GM18873 (cell line): Measurements from ENCODE around the gene ADGRD1.

Experiments
- ATAC-seq: cut with Tn5 transposase; IDR thresholded peaks from one replicate; pipeline ENCODE4 v1.9.1; 2021; ENCODE audit warnings: mild to moderate bottlenecking, moderate library complexity, moderate number of reproducible peaks; ENCODE audit not compliant: unreplicated experiment, low FRiP score

ADGRD1 gene

GRCh38 chr12:131085816-131086591 lies 132.3 kb downstream of the ADGRD1 start:
- no peak for ATAC-seq

DNA sequence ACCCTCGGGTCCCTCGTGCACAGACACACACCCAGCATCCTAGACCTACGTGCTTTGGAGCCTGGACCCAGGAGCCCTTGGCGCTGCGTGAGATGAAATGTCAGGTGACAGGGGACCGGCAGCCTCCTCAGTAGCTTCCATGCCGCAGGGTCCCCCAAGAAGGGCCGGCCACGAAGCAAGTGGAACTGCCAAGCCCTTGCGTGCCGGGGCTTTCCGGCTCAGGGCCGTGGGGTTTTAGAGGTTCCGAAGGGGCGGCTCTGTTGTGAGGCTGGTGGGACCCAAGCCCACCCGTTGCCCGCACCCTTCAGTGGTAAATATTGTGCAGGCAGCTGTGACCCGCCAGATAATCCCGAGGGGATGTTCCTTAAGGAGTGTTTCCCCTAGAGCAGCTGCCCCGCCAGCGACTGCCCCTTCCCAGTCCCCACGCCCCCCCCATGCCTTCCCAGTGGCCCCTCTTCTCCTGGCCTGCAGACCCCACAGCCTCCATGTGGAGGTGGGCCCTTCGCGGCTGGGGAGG lies 133.7 kb downstream of the ADGRD1 start:
- no peak for ATAC-seq

- no peak for ATAC-seq
Observed at GRCh38 chr12:131087991-131088700, 134.4 kb downstream of the ADGRD1 start.

GRCh38 chr12:131088701-131089530 lies 135.2 kb downstream of the ADGRD1 start:
- no peak for ATAC-seq

DNA sequence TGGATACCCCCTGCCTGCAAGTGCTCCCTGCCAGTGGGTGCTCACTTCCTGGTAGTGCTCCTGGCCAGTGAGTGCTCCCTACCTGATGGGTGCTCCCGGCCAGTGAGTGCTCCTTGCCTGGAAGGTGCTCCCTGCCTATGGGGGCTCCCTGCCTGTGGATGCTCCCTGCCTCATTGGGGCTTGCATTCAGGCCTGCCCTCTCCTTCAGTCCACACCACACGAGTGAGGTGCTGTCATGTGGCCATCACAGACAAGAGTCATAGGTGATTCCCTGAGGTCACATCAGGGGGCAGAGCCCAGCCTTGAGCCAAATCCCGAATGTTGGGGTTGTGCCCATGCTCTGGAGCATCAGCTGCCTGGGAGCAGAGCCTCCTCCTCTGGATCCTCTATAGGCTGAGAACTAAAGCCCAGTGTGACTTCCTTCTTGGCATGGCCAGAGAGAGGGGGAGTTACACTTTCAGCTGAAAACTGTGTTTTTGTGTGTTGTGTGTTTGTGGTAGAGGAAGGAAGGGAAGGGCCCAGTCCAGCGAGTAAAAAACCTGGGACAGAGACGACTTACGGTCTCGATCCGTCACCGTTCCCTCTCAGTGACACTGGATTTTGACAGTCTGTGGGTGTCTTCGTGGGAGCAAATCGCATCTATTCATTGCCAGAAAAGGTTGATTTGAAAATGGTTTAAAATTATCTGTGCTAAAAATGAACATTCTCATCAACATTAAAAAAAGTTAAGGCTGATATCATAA lies 136.0 kb downstream of the ADGRD1 start:
- ATAC-seq: no peak

DNA sequence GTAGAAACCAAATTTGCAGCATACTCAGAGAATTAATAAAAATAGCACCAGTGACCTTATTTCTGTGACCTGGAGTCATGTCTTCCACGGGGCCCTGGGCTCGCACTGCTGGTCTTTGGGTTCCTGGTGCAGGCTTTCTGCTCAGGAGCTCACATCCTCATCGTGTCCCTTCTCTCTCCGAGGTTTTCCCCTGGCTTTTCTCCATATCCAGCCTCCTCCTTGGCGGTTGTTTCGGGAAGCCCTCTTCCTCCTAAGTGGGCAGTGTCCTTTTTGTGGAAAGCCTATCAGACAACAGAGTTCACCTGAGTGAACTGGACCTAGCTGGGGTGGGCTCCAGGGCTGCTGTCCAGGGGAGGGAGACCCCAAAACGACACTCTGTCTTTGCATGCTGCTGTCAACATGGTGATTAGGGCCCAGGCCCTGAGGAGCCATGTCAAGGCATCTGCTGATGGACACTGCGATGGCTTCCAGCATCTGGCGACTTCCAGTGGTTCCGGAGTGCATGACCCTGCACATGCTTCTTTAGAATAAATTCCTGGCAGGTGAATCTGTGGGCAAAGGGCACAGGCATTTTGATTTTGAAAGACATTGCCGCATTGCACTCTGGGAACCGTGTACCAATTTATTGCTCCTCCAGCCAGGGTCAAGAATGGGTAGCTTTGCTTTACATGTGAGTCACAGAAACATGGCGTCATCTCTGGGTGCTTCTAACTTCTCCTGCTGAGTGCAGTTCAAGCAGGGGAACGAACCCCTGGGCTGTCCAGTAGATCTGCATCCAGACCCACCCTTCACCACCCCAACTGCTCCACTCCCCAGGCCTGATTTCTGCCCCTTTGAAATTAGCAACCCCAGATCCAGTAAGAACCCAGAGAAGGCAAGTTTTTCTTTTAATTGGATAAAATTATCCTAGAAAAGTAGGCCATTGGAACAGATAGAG lies 136.8 kb downstream of the ADGRD1 start:
- no peak for ATAC-seq

GRCh38 chr12:131091413-131091975 lies 137.8 kb downstream of the ADGRD1 start:
- ATAC-seq: no peak

- no peak for ATAC-seq
Observed at GRCh38 chr12:131091976-131092691, 138.4 kb downstream of the ADGRD1 start.

DNA sequence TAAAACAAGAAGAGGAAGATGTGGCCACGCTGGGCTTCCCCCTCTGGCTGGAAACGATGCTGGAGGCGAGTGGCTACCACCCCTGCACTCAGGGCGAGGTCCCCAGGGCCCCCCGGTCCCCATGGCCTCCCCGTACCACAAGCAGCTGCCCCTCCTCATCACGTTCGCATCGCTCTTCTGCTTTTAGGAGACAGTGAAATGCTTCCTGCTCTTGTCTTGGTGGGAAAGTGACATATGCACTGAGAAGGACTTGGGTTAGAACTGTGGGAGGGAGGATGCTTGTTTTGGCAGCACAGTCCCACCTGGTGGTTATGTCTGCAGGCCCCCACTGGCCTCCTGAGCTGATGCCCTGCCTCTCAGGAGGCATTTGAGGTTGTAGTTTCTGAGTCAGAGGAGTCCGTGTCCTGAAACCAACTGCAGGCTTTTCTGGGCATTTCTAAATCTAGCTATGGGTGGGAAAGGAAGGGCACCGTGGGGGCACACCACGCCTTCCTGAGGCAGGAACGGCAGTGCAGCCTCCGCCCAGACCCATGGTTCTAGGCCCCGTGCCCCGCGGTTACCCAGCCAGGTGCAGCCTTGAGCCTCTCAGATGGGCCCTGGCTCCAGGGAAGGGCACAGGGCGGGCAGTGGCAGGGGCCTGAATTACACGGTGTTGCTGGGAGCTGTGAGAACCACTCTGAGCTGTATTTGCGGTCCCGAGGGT lies 139.3 kb downstream of the ADGRD1 start:
- peak; percentile 63 for ATAC-seq

GRCh38 chr12:131093604-131093955 lies 139.9 kb downstream of the ADGRD1 start:
- no peak for ATAC-seq

DNA sequence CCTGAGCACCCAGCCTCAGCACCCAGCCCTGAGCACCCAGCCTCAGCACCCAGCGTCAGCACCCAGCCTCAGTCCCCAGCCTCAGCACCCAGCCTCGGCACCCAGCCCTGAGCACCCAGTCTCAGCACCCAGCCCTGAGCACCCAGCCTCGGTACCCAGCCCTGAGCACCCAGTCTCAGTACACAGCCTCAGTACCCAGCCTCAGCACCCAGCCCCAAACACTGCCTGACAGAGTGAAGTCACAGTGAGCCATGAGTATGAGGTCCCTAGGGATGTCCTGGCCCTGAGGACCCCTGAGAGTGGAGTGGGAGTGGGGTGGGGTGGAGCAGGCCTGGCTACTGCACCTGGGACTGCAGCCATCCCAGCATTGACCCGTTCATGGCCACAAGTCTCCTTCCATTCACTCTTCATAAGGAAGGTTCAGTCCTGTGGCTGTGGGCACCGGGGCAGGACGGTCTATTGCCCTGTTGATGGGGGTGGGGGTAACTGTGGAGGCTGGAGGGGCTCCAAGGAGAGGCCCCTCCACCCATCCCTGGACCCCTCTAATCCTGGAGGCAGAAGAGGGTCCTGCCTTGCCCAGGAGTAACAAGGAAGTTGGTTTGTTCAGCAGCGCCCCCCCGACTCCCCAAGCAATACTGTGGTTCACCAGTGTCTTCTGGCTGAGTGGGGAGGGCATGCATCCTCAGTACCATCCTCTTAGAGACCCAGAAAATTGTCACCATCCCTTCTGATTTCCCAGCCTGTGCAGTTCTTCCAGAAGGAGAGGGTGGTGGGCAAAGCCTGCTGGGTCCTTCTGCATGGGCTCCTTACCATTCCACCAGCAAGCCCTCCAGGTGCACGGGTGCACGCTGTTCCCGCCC lies 140.5 kb downstream of the ADGRD1 start:
- ATAC-seq: no peak

DNA sequence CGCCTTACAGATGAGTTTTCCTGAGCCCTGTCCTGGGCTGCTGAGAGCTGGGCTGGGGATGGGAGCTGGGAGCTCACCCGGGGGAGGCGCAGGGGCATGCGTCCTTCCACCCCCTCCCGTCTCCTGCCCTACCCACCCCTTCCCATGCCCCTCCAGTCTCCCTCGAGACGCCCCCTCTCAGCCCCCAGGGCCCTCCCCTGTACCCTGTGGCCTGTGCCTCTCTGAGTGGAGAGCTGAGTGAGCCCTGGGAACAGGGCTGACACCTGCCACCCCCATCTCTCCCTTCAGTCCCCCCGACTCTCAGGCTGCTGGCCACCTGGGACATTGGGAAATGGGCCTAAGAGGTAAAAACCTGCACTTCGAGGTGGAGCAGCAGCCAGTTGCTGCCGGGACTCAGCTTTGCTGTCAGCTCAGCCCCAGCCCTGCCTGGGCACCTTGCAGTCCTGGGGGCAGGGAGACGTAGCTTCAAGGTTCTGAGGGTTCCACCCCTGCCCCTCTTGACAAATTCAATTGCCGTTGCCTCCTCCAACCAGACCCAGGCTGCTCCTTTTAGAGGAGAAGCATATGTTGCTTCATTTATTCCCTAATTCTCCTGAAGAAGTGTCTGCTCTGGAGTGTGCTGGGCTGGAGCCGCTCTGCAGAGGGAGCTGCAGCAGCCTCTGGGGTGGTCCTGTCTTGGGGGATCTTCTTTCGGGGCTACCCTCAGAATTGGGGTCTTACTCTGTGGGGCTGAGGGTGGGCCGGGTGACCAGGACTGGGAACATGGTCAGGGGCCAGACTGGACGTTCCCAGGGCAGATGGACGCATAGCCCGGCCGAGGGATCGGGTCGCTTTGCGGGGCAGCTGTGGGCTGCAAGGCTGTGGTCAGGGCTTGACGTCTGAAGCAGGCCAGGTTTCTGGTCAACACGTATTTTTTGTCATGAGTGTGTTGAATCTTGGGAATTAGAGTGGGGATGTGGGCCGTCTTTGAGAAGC lies 141.4 kb downstream of the ADGRD1 start:
- no peak for ATAC-seq

- no peak for ATAC-seq
Observed at GRCh38 chr12:131095826-131096680, 142.3 kb downstream of the ADGRD1 start.

DNA sequence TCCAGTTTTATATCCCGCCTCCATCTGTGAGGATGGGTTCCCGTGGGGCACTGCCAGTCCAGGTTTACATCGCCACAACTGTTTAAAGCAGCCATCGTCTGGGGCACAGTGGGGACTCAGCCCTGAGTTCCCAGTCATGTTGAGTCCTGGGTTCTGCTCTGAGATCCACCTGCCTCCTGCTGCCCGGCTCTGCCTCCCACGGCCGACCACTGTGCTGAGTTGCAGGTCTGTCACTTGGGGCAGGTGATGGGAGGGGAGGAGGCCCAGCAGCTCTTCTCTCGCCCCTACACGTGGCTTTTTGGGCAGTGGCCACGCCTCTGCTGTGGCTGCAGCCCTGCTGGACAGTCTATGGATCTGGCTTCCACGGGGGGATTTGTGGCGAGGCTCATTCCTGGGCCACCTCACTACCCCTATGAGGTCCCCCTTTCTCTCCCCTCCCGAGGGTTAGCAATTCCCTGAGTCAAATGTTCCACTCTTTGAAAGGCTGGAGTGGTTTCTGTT lies 143.0 kb downstream of the ADGRD1 start:
- no peak for ATAC-seq
